GM12864 (cell line): ENCODE data around the gene GCAT.
A peak's percentile ranks its signal among the peaks of the same experiment; 100 is the strongest.

Experiments
- DNase-seq: peaks from one replicate; pipeline ENCODE4 v3.0.0-alpha.2; 2011; ENCODE audit warnings: low read depth
- H3K4me3 ChIP-seq: 2 replicates; pipeline ENCODE4 v1.5.1; 2011; ENCODE audit warnings: mild to moderate bottlenecking, low read depth, low read length, control low read depth
- CTCF ChIP-seq: IDR thresholded peaks from 2 replicates; pipeline ENCODE4 v1.5.1; 2011; ENCODE audit warnings: low read depth, mild to moderate bottlenecking, moderate library complexity, low read length, control low read depth, inconsistent platforms; ENCODE audit errors: missing control alignments

Gene GCAT

GRCh38 chr22:37764622-37765021, 43.1 kb upstream of the GCAT start:
- no peak for DNase-seq
- H3K4me3 ChIP-seq = no peak overlapping the region
- no peak for TF ChIP-seq CTCF

- H3K4me3 ChIP-seq = no peak overlapping the region
- no peak for DNase-seq
- TF ChIP-seq CTCF = no peak
Measured at GRCh38 chr22:37765498-37765897, 42.2 kb upstream of the GCAT start.

- no peak overlapping the region for H3K4me3 ChIP-seq
- no peak for DNase-seq
- TF ChIP-seq CTCF = no peak
Measured at GRCh38 chr22:37765953-37766576, 41.7 kb upstream of the GCAT start.

GRCh38 chr22:37768273-37768672, 39.5 kb upstream of the GCAT start:
- DNase-seq = no peak
- no peak overlapping the region for H3K4me3 ChIP-seq
- TF ChIP-seq CTCF = peak; percentile 46

- H3K4me3 ChIP-seq = no peak overlapping the region
- DNase-seq = no peak
- TF ChIP-seq CTCF = no peak
Measured at GRCh38 chr22:37769056-37769455, 38.7 kb upstream of the GCAT start.

GRCh38 chr22:37771081-37771480, 36.7 kb upstream of the GCAT start:
- TF ChIP-seq CTCF = no peak
- no peak for DNase-seq
- no peak overlapping the region for H3K4me3 ChIP-seq

- H3K4me3 ChIP-seq = no peak overlapping the region
- DNase-seq = no peak
- TF ChIP-seq CTCF = no peak
Measured at GRCh38 chr22:37771702-37772427, 35.9 kb upstream of the GCAT start.
